Calu3 (cell line): ENCODE data around the gene UBE2F. TPM values are rescaled to one million over a fixed set of nuclear protein-coding genes. Genes with fewer than 3 reads are reported as not detected.

Experiments used
- BruUV-seq: library from RNA; stranded (reverse); fragments of 400-500 nt; replicated peaks from 2 replicates; lab custom pipeline; 2021; lab: Mats Ljungman, UMichigan
- CTCF ChIA-PET: fragments of 300-600 bp; sonication (Branson Sonifier 250); formaldehyde crosslinking; loops from one replicate; lab custom pipeline; 2022; ENCODE audit warnings: antibody characterized with exemption; lab: Charles Lee
- DNase-seq: peaks from one replicate; pipeline ENCODE4 v3.0.0; 2022
- H3K27ac Mint-ChIP-seq: one replicate; pipeline ENCODE4 v1.8.0; 2022; ENCODE audit warnings: mixed read lengths; ENCODE audit not compliant: unreplicated experiment
- H3K27me3 Mint-ChIP-seq: one replicate; pipeline ENCODE4 v1.8.0; 2022; ENCODE audit warnings: mixed read lengths; ENCODE audit not compliant: unreplicated experiment
- H3K36me3 Mint-ChIP-seq: one replicate; pipeline ENCODE4 v1.8.0; 2022; ENCODE audit warnings: mild to moderate bottlenecking, moderate library complexity, mixed read lengths; ENCODE audit not compliant: insufficient read depth, unreplicated experiment
- H3K4me1 Mint-ChIP-seq: one replicate; pipeline ENCODE4 v1.8.0; 2022; ENCODE audit warnings: mild to moderate bottlenecking, low read depth, mixed read lengths; ENCODE audit not compliant: unreplicated experiment
- H3K4me3 Mint-ChIP-seq: one replicate; pipeline ENCODE4 v1.8.0; 2022; ENCODE audit warnings: mild to moderate bottlenecking, low read depth, moderate library complexity, mixed read lengths; ENCODE audit not compliant: unreplicated experiment
- H3K9me3 Mint-ChIP-seq: one replicate; pipeline ENCODE4 v1.8.0; 2022; ENCODE audit warnings: low read depth, mixed read lengths; ENCODE audit not compliant: unreplicated experiment
- CTCF ChIP-seq: fragments of 200-600 bp; IDR thresholded peaks from one replicate; pipeline ENCODE4 v1.8.0; 2022; ENCODE audit warnings: antibody characterized with exemption; ENCODE audit not compliant: unreplicated experiment
- intact Hi-C: fragments of 100-400 bp; cut with micrococcal nuclease; formaldehyde crosslinking; loops from one replicate; pipeline ENCODE4 v1.10.0; 2022; ENCODE audit not compliant: unreplicated experiment
- total RNA-seq: library from RNA; stranded (reverse); gene quantifications from 2 replicates; pipeline ENCODE4 v1.2.3, GENCODE V29; 2022

Gene UBE2F
- total RNA-seq, 1 experiment from 2014 or later: 40.1 TPM

DNA sequence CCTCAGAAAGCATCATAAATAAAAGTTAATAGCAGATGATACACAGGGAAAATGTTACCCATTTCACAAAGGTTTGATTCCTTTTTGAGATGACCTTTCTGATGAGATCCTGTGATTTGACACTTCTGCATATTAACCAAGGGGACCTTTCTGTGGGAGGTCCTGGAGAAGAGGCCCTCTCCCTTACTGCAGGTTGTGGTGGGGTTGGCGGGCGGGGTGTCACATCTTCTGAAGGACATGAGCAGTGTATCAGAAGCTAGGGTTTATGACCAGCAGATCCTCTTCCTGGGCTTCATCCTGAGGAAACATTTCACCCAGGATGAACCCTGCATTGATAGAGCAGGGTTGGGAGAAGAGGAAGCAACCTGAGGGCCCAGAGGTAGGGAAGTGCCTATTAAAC is 56.8 kb downstream of the UBE2F start:
- CTCF ChIA-PET: no interaction called here
- no TSS peak for BruUV-seq
- H3K27me3 Mint-ChIP-seq: no peaks in the 10 kb centered on the region
- H3K9me3 Mint-ChIP-seq: no peaks in the 10 kb centered on the region
- DNase-seq: no peak
- H3K4me1 Mint-ChIP-seq: peaks cover 9% of the 10 kb centered on the region
- intact Hi-C loops: no loop called here
- no peak for TF ChIP-seq CTCF
- H3K4me3 Mint-ChIP-seq: no peak overlapping the region
- no peak overlapping the region for H3K27ac Mint-ChIP-seq
- H3K36me3 Mint-ChIP-seq: no peaks in the 10 kb centered on the region

GRCh38 chr2:238024986-238025385 is 58.2 kb downstream of the UBE2F start:
- no peak for DNase-seq
- H3K9me3 Mint-ChIP-seq: no peaks in the 10 kb centered on the region
- intact Hi-C loops: no loop called here
- TF ChIP-seq CTCF: no peak
- no peak overlapping the region for H3K4me3 Mint-ChIP-seq
- no peaks in the 10 kb centered on the region for H3K36me3 Mint-ChIP-seq
- no peaks in the 10 kb centered on the region for H3K27me3 Mint-ChIP-seq
- H3K27ac Mint-ChIP-seq: no peak overlapping the region
- peaks cover 9% of the 10 kb centered on the region for H3K4me1 Mint-ChIP-seq
- CTCF ChIA-PET: no interaction called here
- BruUV-seq: no TSS peak

DNA sequence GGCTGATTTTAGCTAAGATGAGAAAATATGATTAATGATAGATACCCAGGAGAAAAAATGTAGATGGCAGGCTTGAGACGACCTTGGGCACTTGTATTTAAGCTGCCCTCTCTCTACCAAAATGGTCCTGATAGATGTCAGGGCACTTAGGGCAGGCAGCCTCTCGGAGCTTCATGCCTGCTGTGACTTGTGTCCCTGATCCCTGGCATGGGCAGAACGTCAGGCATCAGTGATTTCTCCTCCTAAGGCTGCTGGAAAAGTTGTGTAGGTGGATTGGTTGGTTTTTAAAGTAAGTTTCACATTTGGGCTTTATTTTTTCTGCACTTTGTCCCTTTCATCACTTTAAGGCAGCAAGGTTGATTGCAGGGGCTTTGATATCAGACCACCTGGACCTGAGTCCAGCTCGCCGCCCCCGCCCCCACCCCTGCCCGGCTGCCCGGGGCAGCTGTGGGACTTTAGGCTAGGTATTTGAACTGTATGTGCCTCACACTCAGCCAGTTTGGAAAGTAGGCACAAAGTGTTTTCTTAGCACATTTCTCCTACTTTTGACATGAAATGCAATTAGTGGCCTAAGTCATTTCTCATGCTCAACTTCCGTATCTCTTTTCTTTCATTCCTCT is 59.0 kb downstream of the UBE2F start:
- Mint-ChIP-seq H3K27ac (no peak overlapping the region), H3K4me1 (peaks cover 8% of the 10 kb centered on the region), H3K27me3 (no peaks in the 10 kb centered on the region), H3K9me3 (no peaks in the 10 kb centered on the region), H3K4me3 (no peak overlapping the region), H3K36me3 (peaks cover 6% of the 10 kb centered on the region)
- no peak for DNase-seq
- no peak for TF ChIP-seq CTCF
- BruUV-seq: no TSS peak
- CTCF ChIA-PET: no interaction called here
- intact Hi-C loops: no loop called here

- TF ChIP-seq CTCF: no peak
- H3K27me3 Mint-ChIP-seq: no peaks in the 10 kb centered on the region
- peaks cover 6% of the 10 kb centered on the region for H3K36me3 Mint-ChIP-seq
- H3K4me1 Mint-ChIP-seq: no peaks in the 10 kb centered on the region
- no TSS peak for BruUV-seq
- intact Hi-C loops: no loop called here
- no peak for DNase-seq
- H3K27ac Mint-ChIP-seq: no peak overlapping the region
- CTCF ChIA-PET: no interaction called here
- no peaks in the 10 kb centered on the region for H3K9me3 Mint-ChIP-seq
- no peak overlapping the region for H3K4me3 Mint-ChIP-seq
Measured at GRCh38 chr2:238027058-238027457, 60.2 kb downstream of the UBE2F start.
